Measurements from ENCODE around the gene ANKRD11.
"Not testable (repeated sequence)": the region's sequence is repeated elsewhere in the genome, so short reads cannot be mapped to it uniquely, and the experiment has no call there.

Gene ANKRD11

DNA sequence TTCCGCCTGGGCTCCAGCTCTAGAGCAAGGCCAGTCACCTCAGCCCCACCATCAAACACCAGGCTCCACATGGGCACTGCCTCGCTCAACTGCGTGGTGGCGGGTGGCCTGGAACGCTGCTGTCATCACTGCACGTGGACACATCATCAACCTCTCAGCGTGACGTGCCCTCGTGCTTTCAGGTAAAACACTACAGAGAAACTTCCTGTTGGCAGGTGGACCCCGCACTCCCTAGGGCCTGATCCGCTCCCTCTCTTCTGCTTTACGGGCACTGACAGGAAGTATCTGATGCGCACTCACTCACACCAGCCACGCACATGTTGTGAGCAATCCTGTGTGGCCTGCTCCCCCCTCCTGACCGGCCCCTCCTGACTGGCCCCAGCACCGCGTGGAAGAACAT, 87.4 kb downstream of the ANKRD11 start:
- no peak for DNase-seq (ENCODE audit: low read depth)

DNA sequence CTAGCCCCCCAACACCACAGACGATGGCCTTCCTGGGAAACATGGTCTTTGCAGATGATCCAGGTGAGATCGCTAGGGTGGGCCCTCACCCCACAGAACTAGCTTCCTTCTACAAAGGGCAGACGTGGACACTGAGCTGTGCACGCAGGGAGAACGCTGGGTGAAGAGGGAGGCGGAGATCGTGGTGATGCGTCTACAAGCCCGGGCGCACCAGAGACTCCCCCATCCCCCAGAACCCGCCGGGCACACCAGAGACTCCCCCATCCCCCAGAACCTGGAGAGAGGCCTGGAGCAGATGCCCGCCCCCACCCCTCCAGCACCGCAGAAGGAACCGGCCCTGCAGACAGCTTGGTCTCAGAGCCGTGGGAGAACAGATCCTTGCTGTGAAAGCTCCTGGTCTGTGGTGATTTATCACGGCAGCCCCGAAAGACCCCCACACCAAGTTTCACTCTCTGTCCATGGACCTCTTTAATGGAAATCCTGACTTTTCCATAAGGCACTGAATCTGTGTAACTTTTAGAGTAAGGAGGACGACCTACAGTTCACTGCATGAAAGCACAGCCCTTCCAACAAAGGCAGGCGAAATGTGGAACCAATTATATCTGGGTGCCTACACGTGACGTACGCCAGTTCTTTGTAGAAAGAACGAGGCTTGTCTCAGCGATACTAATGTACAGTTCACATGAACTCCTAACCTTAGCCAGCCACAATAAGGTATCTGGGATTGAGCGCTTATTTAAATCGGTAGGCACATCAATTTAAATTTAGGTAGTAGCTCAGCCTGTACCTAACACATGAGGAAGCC, 88.5 kb downstream of the ANKRD11 start:
- no peak for DNase-seq (ENCODE audit: low read depth)

DNA sequence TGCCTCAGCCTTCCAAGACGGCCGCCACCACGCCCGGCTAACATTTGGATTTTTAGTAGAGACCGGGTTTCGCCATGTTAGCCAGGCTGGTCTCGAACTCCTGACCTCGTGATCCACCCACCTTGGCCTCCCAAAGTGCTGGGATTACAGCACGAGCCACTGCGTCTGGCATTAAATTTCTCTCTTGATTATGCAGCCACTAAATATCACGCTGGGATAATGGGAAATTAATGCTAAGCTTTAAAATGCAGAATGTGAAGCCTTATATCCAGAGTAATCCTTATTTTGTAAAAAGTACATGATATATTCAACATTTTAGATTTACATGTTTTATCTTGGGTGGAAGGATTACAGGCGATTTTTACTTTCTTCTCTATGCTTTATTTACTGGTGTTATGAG, 89.2 kb downstream of the ANKRD11 start:
- DNase-seq (ENCODE audit: low read depth), result no peak

GRCh38 chr16:89400740-89401139, 89.6 kb downstream of the ANKRD11 start:
- no peak for DNase-seq (ENCODE audit: low read depth)

DNA sequence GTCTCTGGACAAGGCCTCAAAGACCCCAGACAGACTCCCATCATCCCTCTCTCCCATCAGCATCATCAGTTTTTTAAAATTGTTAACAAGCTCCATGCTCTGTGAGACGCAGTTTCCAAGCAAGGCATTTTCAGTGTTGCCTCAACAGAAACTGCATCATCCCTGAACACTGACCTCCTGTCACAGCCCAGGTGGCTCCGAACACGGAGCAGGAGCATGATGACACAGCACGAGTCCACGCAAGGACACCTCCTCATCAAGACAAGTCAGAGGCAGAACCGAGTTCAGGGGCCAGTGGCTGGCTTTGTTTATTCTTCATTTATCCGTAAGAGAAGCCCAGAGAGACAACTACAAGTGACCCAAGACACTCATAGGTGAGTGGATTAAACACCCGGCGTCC, 91.4 kb downstream of the ANKRD11 start:
- DNase-seq (ENCODE audit: low read depth), result no peak

DNA sequence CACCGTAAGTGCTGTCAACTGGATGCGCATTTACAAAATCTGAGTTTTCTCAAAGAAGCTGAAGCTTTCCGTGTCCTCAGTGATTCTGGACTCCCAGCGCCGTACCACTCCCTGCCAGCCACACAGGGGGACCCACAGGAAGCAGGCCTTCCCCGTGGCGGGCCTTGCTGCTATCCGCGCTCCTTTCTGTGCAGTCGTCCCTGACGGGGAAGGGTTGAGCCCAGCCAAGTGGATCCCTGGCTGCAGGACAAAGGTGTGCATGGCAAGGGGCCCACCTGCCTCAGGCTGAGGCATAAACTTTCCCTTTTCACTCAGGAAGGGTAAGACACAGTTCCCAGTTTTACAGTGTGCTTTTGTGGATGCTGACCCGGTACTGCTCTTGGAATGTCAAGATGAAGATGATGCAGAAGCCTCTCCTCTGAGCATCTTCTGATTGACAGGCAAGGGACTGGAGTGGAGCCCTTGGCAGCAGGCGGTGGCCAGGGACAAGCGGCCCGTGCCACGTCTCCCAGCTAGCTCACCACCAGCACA, 93.0 kb downstream of the ANKRD11 start:
- DNase-seq (ENCODE audit: low read depth), result no peak

- no peak for DNase-seq (ENCODE audit: low read depth)
Measured at GRCh38 chr16:89396156-89396555, 94.2 kb downstream of the ANKRD11 start.

DNA sequence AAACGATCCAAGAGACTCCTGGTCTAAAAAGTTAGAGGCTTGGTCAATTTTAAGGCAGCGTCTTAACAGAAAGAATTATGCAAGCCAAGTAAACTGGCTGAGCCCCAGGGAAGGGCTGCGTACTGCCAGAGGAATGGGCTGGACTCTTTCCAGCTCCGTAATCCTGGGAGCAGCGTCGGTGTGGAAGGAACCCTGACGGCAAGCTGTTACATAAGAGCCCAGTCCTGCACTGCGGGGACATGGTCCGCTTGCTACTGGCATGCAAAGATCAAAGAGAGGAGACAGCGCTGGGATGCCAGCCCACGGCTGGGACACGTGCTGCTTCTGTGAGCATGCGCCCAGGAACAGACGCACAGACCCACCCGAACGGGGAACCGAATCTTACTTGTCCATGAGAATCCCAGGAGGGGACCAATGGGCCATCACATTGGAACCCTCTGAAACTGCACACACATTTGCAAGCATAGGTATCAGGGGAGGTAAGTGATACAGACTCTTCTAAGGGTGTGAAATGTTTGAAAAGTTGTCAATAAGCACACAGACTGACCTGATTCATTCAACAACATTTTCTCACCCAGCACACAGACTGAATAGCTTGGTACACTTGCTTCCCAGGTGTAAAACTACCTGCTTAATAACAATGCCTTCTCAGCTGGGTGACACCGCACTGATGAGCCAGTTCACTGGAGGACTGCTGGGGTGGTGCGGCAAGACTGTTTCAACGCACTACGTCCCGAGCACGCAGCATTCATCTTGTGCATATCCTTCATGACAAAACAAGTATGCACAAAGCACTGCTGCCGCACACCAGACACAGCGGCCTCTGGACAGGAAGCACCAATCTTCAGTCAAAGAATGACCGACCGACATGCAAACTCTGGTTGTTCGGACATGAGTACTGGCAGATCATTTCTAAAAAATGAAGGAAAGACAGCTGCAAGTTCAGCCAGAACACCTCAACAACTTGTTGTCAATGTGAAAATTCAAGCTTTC, 94.9 kb downstream of the ANKRD11 start:
- no peak for DNase-seq (ENCODE audit: low read depth)

- no peak for DNase-seq (ENCODE audit: low read depth)
Measured at GRCh38 chr16:89393738-89394406, 96.5 kb downstream of the ANKRD11 start.

DNA sequence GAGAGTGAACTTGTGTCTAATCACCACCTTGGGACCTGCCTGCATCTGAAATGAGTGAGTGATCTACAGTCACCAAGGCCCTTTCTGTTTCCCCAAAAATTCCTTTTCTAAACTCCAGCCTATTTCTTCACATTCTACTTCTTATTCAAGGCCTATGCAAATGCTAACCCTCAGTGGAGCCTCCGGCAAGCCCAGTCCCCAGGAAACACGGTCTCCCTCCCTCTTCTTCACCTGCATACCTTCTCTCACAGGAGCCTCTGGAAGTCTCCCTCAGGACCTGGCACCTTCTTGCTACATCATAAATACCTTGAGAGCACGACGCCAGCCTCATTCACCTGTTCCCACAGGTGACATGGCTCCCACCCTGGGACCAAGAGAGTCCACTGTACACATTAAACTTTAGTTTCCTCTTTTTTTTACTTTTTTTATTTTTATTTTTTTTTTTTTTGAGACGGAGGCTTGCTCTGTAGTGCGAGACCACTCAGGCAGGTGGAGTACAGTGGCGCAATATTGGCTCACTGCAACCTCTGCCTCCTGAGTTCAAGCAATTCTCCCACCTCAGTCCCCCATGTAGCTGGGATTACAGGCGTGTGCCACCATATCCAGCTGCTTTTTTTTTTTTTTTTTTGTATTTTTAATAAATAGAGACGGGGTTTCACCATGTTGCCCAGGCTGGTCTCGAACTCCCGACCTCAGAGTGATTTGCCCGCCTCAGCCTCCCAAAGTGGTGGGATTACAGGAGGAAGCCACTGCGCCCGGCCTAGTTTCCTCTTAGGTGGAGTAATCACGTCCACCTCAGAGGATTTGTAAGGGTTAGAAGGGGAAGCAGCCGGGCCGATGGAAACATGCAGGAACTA, 97.3 kb downstream of the ANKRD11 start:
- no peak for DNase-seq (ENCODE audit: low read depth)

DNA sequence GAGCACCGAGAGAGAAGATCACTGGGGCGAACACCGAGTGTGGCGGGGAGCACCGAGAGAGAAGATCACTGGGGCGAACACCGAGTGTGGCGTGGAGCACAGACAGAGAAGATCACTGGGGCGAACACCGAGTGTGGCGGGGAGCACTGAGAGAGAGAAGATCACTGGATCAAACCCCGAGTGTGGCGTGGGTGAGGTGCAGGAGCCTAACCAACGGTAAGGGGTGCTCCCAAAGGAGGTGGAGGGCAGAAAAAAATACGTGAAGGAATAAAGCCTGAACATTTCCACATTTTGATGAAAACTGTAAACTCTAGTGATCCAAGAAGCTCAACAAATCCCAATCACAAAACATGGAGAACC, 100.2 kb downstream of the ANKRD11 start:
- DNase-seq (ENCODE audit: low read depth), result not testable (repeated sequence)

- not testable (repeated sequence) for DNase-seq (ENCODE audit: low read depth)
Measured at GRCh38 chr16:89389504-89390223, 100.7 kb downstream of the ANKRD11 start.

DNA sequence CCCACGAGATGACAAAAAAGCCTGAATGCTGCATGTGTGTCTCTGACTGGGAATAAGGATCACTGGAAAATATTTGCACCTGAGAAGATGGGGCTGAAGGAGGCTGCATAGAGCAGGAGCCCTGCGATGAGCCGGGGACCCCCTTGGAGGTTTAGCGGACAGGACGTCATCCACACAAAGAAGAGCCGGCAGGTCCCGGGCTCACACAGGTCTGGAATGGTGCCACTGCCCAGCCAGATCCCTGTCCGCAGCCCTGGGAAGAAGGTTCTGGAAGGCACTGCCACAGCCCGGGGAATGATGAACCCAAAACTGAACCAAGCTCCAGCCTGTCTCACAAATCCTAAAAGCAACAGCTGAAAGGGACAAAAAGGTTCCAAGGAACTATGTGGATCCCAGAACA, 101.8 kb downstream of the ANKRD11 start:
- DNase-seq (ENCODE audit: low read depth), result no peak

DNA sequence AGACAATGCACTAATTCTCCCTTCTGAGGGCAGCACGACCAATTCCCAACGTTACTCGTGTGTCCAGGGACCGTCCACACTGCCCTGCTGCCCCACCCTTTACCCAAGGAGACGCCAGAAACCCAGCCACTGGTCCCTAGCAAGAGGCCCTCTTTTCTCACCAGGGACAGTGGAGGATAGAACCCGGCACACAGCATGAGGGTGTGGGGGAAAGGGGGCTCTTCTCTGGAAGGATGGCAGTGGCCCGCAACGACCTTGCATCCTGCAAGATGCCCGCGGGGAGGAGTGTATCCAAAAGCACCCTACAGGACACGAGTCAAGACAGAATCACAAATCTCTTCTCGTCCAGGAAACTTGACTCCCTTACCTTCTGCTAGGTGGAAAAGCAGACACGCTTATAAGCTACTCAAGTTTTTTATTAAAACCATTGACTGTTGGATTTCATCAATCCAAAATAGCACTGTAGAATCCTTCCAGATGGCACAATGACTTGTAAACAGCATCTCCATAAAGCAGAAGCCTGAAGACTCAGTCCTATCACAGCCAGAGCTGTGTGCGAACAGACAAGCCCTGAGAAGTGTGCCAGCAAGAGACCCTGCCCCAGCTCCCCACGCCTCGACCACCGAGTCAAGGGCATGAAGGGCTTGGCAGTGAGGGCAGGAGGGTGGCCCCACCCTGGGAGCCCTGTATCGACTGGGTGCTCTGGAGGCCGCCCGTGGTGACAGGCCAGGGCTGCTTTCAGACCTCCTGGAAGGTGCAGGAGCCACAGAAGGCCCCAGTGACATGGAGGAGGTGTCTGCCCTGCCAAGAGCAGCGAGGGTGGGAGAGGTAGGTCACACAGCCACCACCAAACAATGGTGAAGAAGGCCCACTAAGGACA, 103.8 kb downstream of the ANKRD11 start:
- no peak for DNase-seq (ENCODE audit: low read depth)

GRCh38 chr16:89385712-89386111, 104.6 kb downstream of the ANKRD11 start:
- DNase-seq (ENCODE audit: low read depth), result no peak

DNA sequence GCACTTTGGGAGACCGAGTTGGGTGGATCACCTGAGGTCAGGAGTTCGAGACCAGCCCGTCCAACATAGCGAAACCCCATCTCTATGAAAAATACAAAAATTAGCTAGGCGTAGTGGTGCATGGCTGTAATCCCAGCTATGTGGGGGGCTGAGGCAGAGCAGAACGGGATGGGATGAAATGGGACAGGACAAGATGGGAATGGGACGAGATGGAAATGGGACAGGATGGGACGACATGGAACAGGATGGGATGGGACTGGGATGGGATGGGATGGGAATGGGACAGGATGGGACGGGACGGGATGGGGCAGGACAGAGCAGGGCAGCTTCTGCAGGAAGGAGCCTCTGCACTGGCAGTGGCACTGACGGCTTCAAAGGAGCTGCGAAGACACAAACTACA, 106.1 kb downstream of the ANKRD11 start:
- DNase-seq (ENCODE audit: low read depth), result no peak

GRCh38 chr16:89383095-89384003, 107.0 kb downstream of the ANKRD11 start:
- DNase-seq (ENCODE audit: low read depth), result no peak

- DNase-seq (ENCODE audit: low read depth), result not testable (repeated sequence)
Measured at GRCh38 chr16:89382555-89382954, 107.8 kb downstream of the ANKRD11 start.

Data from stimulated activated CD8-positive, alpha-beta memory T cell treated with anti-CD3 and anti-CD28 coated beads, Interleukin-12 subunit alpha, Interleukin-12 subunit beta, amount 100 ng/mL, for 4 hours (primary cell).